Liver (tissue), 9 donors: ENCODE data around the gene DNAJC5G. TPM values are rescaled to one million over a fixed set of nuclear protein-coding genes. Genes with fewer than 3 reads are reported as not detected.

ENCODE experiments used
- DNase-seq: peaks from one replicate; pipeline ENCODE4 v3.0.0-alpha.2; 2017; ENCODE audit warnings: low spot score
- H3K27ac ChIP-seq, 2 donors: one replicate each; pipeline ENCODE4 v1.7.0; 2013; ENCODE audit warnings: inconsistent platforms in 2 of 2, low read length in 2 of 2, control low read depth in 1 of 2, low read depth in 1 of 2, mild to moderate bottlenecking in 1 of 2
- H3K27me3 ChIP-seq, 4 donors: one replicate each; pipeline versions ENCODE4 v1.6.1 to v1.7.0; 2013; ENCODE audit warnings: low read length in 3 of 4, inconsistent platforms in 1 of 4, mild to moderate bottlenecking in 1 of 4, moderate library complexity in 1 of 4; ENCODE audit not compliant: control insufficient read depth in 4 of 4, insufficient read depth in 4 of 4
- H3K36me3 ChIP-seq, 4 donors: one replicate each; pipeline versions ENCODE4 v1.6.1 to v1.7.0; 2013; ENCODE audit warnings: low read length in 3 of 4, mild to moderate bottlenecking in 3 of 4, low read depth in 1 of 4, moderate library complexity in 1 of 4; ENCODE audit not compliant: control insufficient read depth in 4 of 4, insufficient read depth in 3 of 4
- H3K4me1 ChIP-seq, 4 donors: one replicate each; pipeline versions ENCODE4 v1.6.1 to v1.7.0; 2013; ENCODE audit warnings: low read length in 3 of 4, mild to moderate bottlenecking in 3 of 4, moderate library complexity in 1 of 4; ENCODE audit not compliant: control insufficient read depth in 4 of 4, insufficient read depth in 4 of 4
- H3K4me3 ChIP-seq, 3 donors: one replicate each; pipeline versions ENCODE4 v1.6.1 to v1.7.0; 2013; ENCODE audit warnings: low read length in 3 of 3, control low read depth in 1 of 3, low read depth in 1 of 3, mild to moderate bottlenecking in 1 of 3
- H3K9ac ChIP-seq, 2 donors: one replicate each; pipeline ENCODE4 v1.7.0; 2013; ENCODE audit warnings: low read length in 2 of 2, mild to moderate bottlenecking in 2 of 2, moderate library complexity in 2 of 2, control low read depth in 1 of 2, low read depth in 1 of 2
- H3K9me3 ChIP-seq, 4 donors: one replicate each; pipeline versions ENCODE4 v1.6.1 to v1.7.0; 2013; ENCODE audit warnings: low read length in 3 of 4; ENCODE audit not compliant: control insufficient read depth in 4 of 4
- ATF3 ChIP-seq: IDR thresholded peaks from 2 replicates; pipeline ENCODE4 v1.6.1; 2016; ENCODE audit warnings: antibody characterized with exemption
- CTCF ChIP-seq: fragments of 150-350 bp; IDR thresholded peaks from 2 replicates; pipeline ENCODE4 v1.5.1; 2017; ENCODE audit warnings: improper control_type of control experiment, low read depth, low read length; ENCODE audit not compliant: missing input control
- EGR1 ChIP-seq, 2 donors: IDR thresholded peaks; 2 replicates each; pipeline ENCODE4 v1.6.1; 2016 to 2018; ENCODE audit warnings: antibody characterized with exemption in 2 of 2, low read depth in 2 of 2
- FOXA1 ChIP-seq: IDR thresholded peaks from 2 replicates; pipeline ENCODE4 v1.6.1; 2016; ENCODE audit warnings: antibody characterized with exemption
- FOXA2 ChIP-seq: IDR thresholded peaks from 2 replicates; pipeline ENCODE4 v1.6.1; 2016; ENCODE audit warnings: antibody characterized with exemption
- GABPA ChIP-seq, 2 donors: IDR thresholded peaks in 1 of 2; conservative IDR thresholded peaks in 1 of 2; 2 replicates each; pipeline ENCODE4 v1.6.1; 2016; ENCODE audit warnings: antibody characterized with exemption in 2 of 2, mild to moderate bottlenecking in 1 of 2, moderate library complexity in 1 of 2
- HNF4A ChIP-seq, 2 donors: conservative IDR thresholded peaks; 2 replicates each; pipeline ENCODE4 v1.6.1; 2016; ENCODE audit warnings: antibody characterized with exemption in 2 of 2, mild to moderate bottlenecking in 2 of 2
- HNF4G ChIP-seq: IDR thresholded peaks from 2 replicates; pipeline ENCODE4 v1.6.1; 2016; ENCODE audit warnings: antibody characterized with exemption
- JUND ChIP-seq, 2 donors: IDR thresholded peaks; 2 replicates each; pipeline ENCODE4 v1.6.1; 2016; ENCODE audit warnings: antibody characterized with exemption in 2 of 2
- MAX ChIP-seq: IDR thresholded peaks from 2 replicates; pipeline ENCODE4 v1.6.1; 2016; ENCODE audit warnings: antibody characterized with exemption
- NR2F2 ChIP-seq: IDR thresholded peaks from 2 replicates; pipeline ENCODE4 v1.6.1; 2016; ENCODE audit warnings: antibody characterized with exemption
- RAD21 ChIP-seq, 2 donors: IDR thresholded peaks; 2 replicates each; pipeline ENCODE4 v1.6.1; 2016; ENCODE audit warnings: antibody characterized with exemption in 2 of 2, mild to moderate bottlenecking in 2 of 2
- REST ChIP-seq: IDR thresholded peaks from 2 replicates; pipeline ENCODE4 v1.6.1; 2016; ENCODE audit warnings: antibody characterized with exemption, mild to moderate bottlenecking
- RXRA ChIP-seq, 2 donors: IDR thresholded peaks; 2 replicates each; pipeline ENCODE4 v1.6.1; 2017 to 2018; ENCODE audit warnings: antibody characterized with exemption in 2 of 2, mild to moderate bottlenecking in 1 of 2
- SP1 ChIP-seq: IDR thresholded peaks from 2 replicates; pipeline ENCODE4 v1.6.1; 2018; ENCODE audit warnings: antibody characterized with exemption, mild to moderate bottlenecking
- TAF1 ChIP-seq: conservative IDR thresholded peaks from 2 replicates; pipeline ENCODE4 v1.6.1; 2016; ENCODE audit warnings: antibody characterized with exemption, mild to moderate bottlenecking
- YY1 ChIP-seq: IDR thresholded peaks from 2 replicates; pipeline ENCODE4 v1.6.1; 2016; ENCODE audit warnings: antibody characterized with exemption, mild to moderate bottlenecking
- ZBTB33 ChIP-seq: IDR thresholded peaks from 2 replicates; pipeline ENCODE4 v1.6.1; 2016; ENCODE audit warnings: antibody characterized with exemption
- WGBS: extraction: QIAGEN DNeasy Blood & Tissue Kit; methylation state at CpG from one replicate; pipeline ENCODE4 v1.1.7; 2013; 5-methylcytosine and 5-hydroxymethylcytosine counted together
- polyA plus RNA-seq, 2 donors: library from polyadenylated mRNA; stranded (reverse) in 1 of 2; unstranded in 1 of 2; fragments of 200-250 nt in 1 of 2; fragments of >200 nt in 1 of 2; fragmentation: Nextera tagmentation in 1 of 2; extraction: Ambion mirVana in 1 of 2; gene quantifications; one replicate each; pipeline versions ENCODE4 v1.2.1 to v1.2.3, GENCODE V29; 2013 to 2015
- total RNA-seq, 2 donors: library from RNA; depleted of rRNA; stranded (reverse); fragments of >200 nt; gene quantifications; one replicate each; pipeline ENCODE4 v1.2.3, GENCODE V29; 2014
- donor health status: healthy.
- donor health status: healthy.
- donor health status: healthy.
- donor health status: healthy.
- donor health status: healthy.

Gene DNAJC5G
- total and polyA plus RNA-seq, 4 donors: not detected

GRCh38 chr2:27312152-27312551 is 36.9 kb downstream of the DNAJC5G start:
- Histone ChIP-seq H3K27ac (no peak overlapping the region), H3K9me3 (no peaks in the 10 kb centered on the region), H3K27me3 (peaks cover 0 to 3% (median 1%) of the 10 kb centered on the region in 4 donors), H3K36me3 (peaks cover 0 to 12% (median 2%) of the 10 kb centered on the region in 4 donors), H3K4me3 (no peak overlapping the region), H3K4me1 (peaks cover 3 to 13% (median 10%) of the 10 kb centered on the region in 4 donors), H3K9ac (no peak overlapping the region)
- TF ChIP-seq SP1 (no peak), JUND (IDR thresholded peaks at IDR 0.05) (no peak), ZBTB33 (no peak), MAX (no peak), NR2F2 (no peak), GABPA (IDR thresholded peaks at IDR 0.05 in 1 of 2, conservative IDR thresholded peaks at IDR 0.05 in 1 of 2) (no peak), EGR1 (IDR thresholded peaks at IDR 0.05; ENCODE audit: low read depth in 2 of 2) (no peak), REST (no peak)
- WGBS: 97% methylated on average over 3 of the region's 3 CpGs
- DNase-seq: no peak

- H3K27ac ChIP-seq: no peak overlapping the region
- no peaks in the 10 kb centered on the region for H3K9me3 ChIP-seq
- H3K27me3 ChIP-seq: no peaks in the 10 kb centered on the region
- no peaks in the 10 kb centered on the region for H3K4me1 ChIP-seq
- TF ChIP-seq FOXA1: no peak
- no peak for TF ChIP-seq RAD21 (IDR thresholded peaks at IDR 0.05)
- TF ChIP-seq ZBTB33: no peak
- no peak for TF ChIP-seq HNF4A (conservative IDR thresholded peaks at IDR 0.05)
- TF ChIP-seq EGR1 (IDR thresholded peaks at IDR 0.05; ENCODE audit: low read depth in 2 of 2): no peak
- no peak for TF ChIP-seq RXRA (IDR thresholded peaks at IDR 0.05)
- no peak for TF ChIP-seq FOXA2
- TF ChIP-seq ATF3: no peak
- TF ChIP-seq YY1: no peak
- TF ChIP-seq TAF1: no peak
- no peak for TF ChIP-seq SP1
- TF ChIP-seq MAX: no peak
- TF ChIP-seq CTCF: no peak
- TF ChIP-seq HNF4G: no peak
- peaks cover 0 to 12% (median 2%) of the 10 kb centered on the region in 4 donors for H3K36me3 ChIP-seq
- 93% methylated on average over 8 of the region's 8 CpGs for whole genome bisulfite sequencing
- H3K9ac ChIP-seq: no peak overlapping the region
- no peak for DNase-seq
- no peak overlapping the region for H3K4me3 ChIP-seq
Measured at GRCh38 chr2:27313882-27314645, 38.8 kb downstream of the DNAJC5G start.
